ENCODE results near the gene PCGF6. TPM values are rescaled to one million over a fixed set of nuclear protein-coding genes. Genes with fewer than 3 reads are reported as not detected.

The PCGF6 gene
- total RNA-seq: 10 to 100 TPM; 11.7 to 19.1 (median 17.1) TPM

- WGBS, 2 donors (ENCODE audit: low coverage in 1 of 2): 0 to 1% methylated on average over 3 to 17 of the region's 82 CpGs
Measured at GRCh38 chr10:103350517-103351260, at the start of gene PCGF6. Gene PCGF6 (minus strand): TSS chr10:103351140. CDS start chr10:103351066, 74 bp downstream.

GRCh38 chr10:103397191-103397825 is 46.4 kb upstream of the PCGF6 start:
- no peak for ATAC-seq
- Histone ChIP-seq H3K9me3 (no peaks in the 10 kb centered on the region), H3K36me3 (peaks cover 0 to 45% of the 10 kb centered on the region in 2 donors), H3K27me3 (no peaks in the 10 kb centered on the region), H3K4me3 (peak overlapping the region; percentile 70 to 91), H3K27ac (peak overlapping the region in 2 of 4 donors; percentile 92), H3K4me1 (peaks cover 15 to 50% (median 18%) of the 10 kb centered on the region in 3 donors)
- 54 to 60% methylated on average over 12 to 19 of the region's 19 CpGs for WGBS, 2 donors (ENCODE audit: low coverage in 1 of 2)
- TF ChIP-seq EP300 (IDR thresholded peaks at IDR 0.05) (no peak), CTCF (IDR thresholded peaks at IDR 0.05) (no peak), POLR2A (IDR thresholded peaks at IDR 0.05) (no peak), POLR2AphosphoS5 (IDR thresholded peaks at IDR 0.05) (no peak)

More at GRCh38 chr10:103350517-103351260, at the start of gene PCGF6:
- Histone ChIP-seq H3K27ac (peak within 1 kb of the TSS; percentile 44 to 88 (median 85)), H3K36me3 (peaks cover 0 to 34% of the 10 kb centered on the region in 2 donors), H3K4me3 (peak within 1 kb of the TSS; percentile 69 to 88), H3K27me3 (peaks cover 5% of the 10 kb centered on the region), H3K9me3 (no peaks in the 10 kb centered on the region), H3K4me1 (peaks cover 0 to 26% (median 0%) of the 10 kb centered on the region in 3 donors)
- ATAC-seq: peak; percentile 92
- TF ChIP-seq POLR2A (IDR thresholded peaks at IDR 0.05) (no peak), EP300 (IDR thresholded peaks at IDR 0.05) (no peak), POLR2AphosphoS5 (IDR thresholded peaks at IDR 0.05) (peak; percentile 28), CTCF (IDR thresholded peaks at IDR 0.05) (peak in 2 of 4 experiments; percentile 19 to 29)

- TF ChIP-seq POLR2A (IDR thresholded peaks at IDR 0.05) (no peak), POLR2AphosphoS5 (IDR thresholded peaks at IDR 0.05) (no peak), EP300 (IDR thresholded peaks at IDR 0.05) (no peak), CTCF (IDR thresholded peaks at IDR 0.05) (no peak)
- H3K27ac ChIP-seq: peak overlapping the region; percentile 34 to 92 (median 92)
- H3K4me3 ChIP-seq: peak overlapping the region; percentile 70 to 91
- 0% methylated on average over 3 to 5 of the region's 8 CpGs for WGBS, 2 donors (ENCODE audit: low coverage in 1 of 2)
- no peaks in the 10 kb centered on the region for H3K27me3 ChIP-seq
- H3K9me3 ChIP-seq: no peaks in the 10 kb centered on the region
- peaks cover 0 to 44% of the 10 kb centered on the region in 2 donors for H3K36me3 ChIP-seq
- no peak for ATAC-seq
- peaks cover 15 to 51% (median 18%) of the 10 kb centered on the region in 3 donors for H3K4me1 ChIP-seq
Measured at GRCh38 chr10:103396789-103397087, 45.8 kb upstream of the PCGF6 start.

- 0 to 1% methylated on average over 14 to 15 of the region's 56 CpGs for WGBS, 2 donors (ENCODE audit: low coverage in 1 of 2)
- Histone ChIP-seq H3K27me3 (no peaks in the 10 kb centered on the region), H3K4me1 (peaks cover 15 to 51% (median 18%) of the 10 kb centered on the region in 3 donors), H3K36me3 (peaks cover 0 to 44% of the 10 kb centered on the region in 2 donors), H3K27ac (peak within 1 kb of the TSS; percentile 56 to 92 (median 92)), H3K9me3 (no peaks in the 10 kb centered on the region), H3K4me3 (peak within 1 kb of the TSS; percentile 70 to 91)
- peak; percentile 41 to 46 for TF ChIP-seq POLR2A (IDR thresholded peaks at IDR 0.05)
- TF ChIP-seq EP300 (IDR thresholded peaks at IDR 0.05): no peak
- peak in 2 of 4 experiments; percentile 9 to 27 for TF ChIP-seq CTCF (IDR thresholded peaks at IDR 0.05)
- TF ChIP-seq POLR2AphosphoS5 (IDR thresholded peaks at IDR 0.05): peak; percentile 78
- ATAC-seq: peak; percentile 100
Measured at GRCh38 chr10:103396067-103396788, 45.3 kb upstream of the PCGF6 start, which contains the start of the genes ATP5MK and PDCD11. Gene ATP5MK (minus strand): TSS chr10:103396475. CDS start chr10:103392457, 4,018 bp downstream. Gene PDCD11 (plus strand): TSS chr10:103396626. CDS start chr10:103398427, 1,801 bp downstream.
